HG02678 (cell line): Measurements from ENCODE around the gene NUDC.
A peak's percentile ranks its signal among the peaks of the same experiment; 100 is the strongest.
"Not testable (repeated sequence)": the region's sequence is repeated elsewhere in the genome, so short reads cannot be mapped to it uniquely, and the experiment has no call there.

ENCODE experiments used
- ATAC-seq: cut with Tn5 transposase; IDR thresholded peaks from one replicate; pipeline ENCODE4 v1.9.1; 2021; ENCODE audit warnings: mild to moderate bottlenecking, moderate library complexity; ENCODE audit not compliant: unreplicated experiment

The NUDC gene

GRCh38 chr1:26921540-26922430 is at the start of gene NUDC:
Gene NUDC, plus strand, starts transcription at chr1:26921743. Its CDS starts 106 bp downstream, at chr1:26921849.
- ATAC-seq = peak; percentile 97

GRCh38 chr1:26873097-26873496 is 48.4 kb upstream of the NUDC start:
- not testable (repeated sequence) for ATAC-seq

GRCh38 chr1:26874896-26875295 is 46.6 kb upstream of the NUDC start:
- ATAC-seq = no peak

GRCh38 chr1:26877326-26877725 is 44.2 kb upstream of the NUDC start:
- ATAC-seq = no peak

GRCh38 chr1:26879793-26880192 is 41.8 kb upstream of the NUDC start:
- ATAC-seq = no peak

- not testable (repeated sequence) for ATAC-seq
These were observed 39.9 kb upstream of the NUDC start for GRCh38 chr1:26881611-26882010.

GRCh38 chr1:26882696-26883463 is 38.7 kb upstream of the NUDC start:
- ATAC-seq = no peak

GRCh38 chr1:26887125-26887524 is 34.4 kb upstream of the NUDC start:
- no peak for ATAC-seq

GRCh38 chr1:26888231-26888630 is 33.3 kb upstream of the NUDC start:
- no peak for ATAC-seq

- peak; percentile 87 for ATAC-seq
These were observed 31.7 kb upstream of the NUDC start, which contains the start of gene GPN2 for GRCh38 chr1:26889551-26890466. Gene GPN2, minus strand, starts transcription at chr1:26890283. Its CDS starts 187 bp downstream, at chr1:26890096.

GRCh38 chr1:26890467-26890796 is 31.1 kb upstream of the NUDC start:
- peak; percentile 37 for ATAC-seq

GRCh38 chr1:26894263-26894662 is 27.3 kb upstream of the NUDC start:
- no peak for ATAC-seq

GRCh38 chr1:26897351-26897750 is 24.2 kb upstream of the NUDC start:
- no peak for ATAC-seq

GRCh38 chr1:26900001-26900814 is 21.3 kb upstream of the NUDC start, which contains the start of gene GPATCH3:
Gene GPATCH3, minus strand, starts transcription at chr1:26900467. Its CDS starts 25 bp downstream, at chr1:26900442.
- ATAC-seq = peak; percentile 87

- ATAC-seq = no peak
These were observed 20.6 kb upstream of the NUDC start for GRCh38 chr1:26900815-26901511.

GRCh38 chr1:26907071-26907917 is 14.2 kb upstream of the NUDC start:
- no peak for ATAC-seq

- no peak for ATAC-seq
These were observed 11.6 kb upstream of the NUDC start for GRCh38 chr1:26909951-26910342.
